HG02623 (cell line): ENCODE data around the gene SLC25A33.
"Not testable (repeated sequence)": the region's sequence is repeated elsewhere in the genome, so short reads cannot be mapped to it uniquely, and the experiment has no call there.

Source experiments
- ATAC-seq: cut with Tn5 transposase; IDR thresholded peaks from one replicate; pipeline ENCODE4 v1.9.1; 2021; ENCODE audit warnings: moderate library complexity; ENCODE audit not compliant: unreplicated experiment

Gene SLC25A33

DNA sequence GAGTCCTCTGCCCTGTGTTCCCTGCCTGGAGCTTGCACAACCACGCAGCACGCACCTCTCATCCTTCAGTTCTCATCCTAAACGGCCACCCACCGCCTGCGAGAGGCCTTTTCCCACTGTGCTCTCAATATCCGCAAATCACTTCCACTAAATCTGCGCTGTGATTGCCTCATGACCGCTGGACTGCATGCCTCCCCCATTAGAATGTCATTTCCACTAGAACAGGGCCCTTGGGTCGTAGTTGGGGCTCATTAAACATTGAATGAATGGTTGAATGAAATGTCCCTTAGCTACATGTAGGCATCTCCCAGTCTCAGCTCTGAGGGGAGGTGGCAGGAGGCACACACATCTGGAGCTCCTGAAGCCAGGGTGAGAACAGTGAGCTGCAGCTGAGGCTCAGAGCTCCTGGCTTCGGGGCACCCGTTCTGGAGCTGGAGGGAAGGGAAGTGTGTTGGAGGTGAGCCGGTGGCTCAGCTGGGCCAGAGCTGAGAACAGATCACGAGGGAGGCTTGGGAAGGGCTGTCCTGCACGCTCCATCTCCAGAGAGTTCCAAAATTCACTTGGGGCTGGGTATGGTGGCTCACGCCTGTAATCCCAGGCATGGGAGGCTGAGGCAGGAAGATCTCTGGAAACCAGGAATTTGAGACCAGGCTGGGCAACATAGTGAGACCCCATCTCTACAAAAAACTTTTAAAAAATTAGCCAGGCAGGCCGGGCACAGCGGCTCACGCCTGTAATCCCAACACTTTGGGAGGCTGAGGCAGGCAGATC is 79.8 kb downstream of the SLC25A33 start:
- no peak for ATAC-seq

DNA sequence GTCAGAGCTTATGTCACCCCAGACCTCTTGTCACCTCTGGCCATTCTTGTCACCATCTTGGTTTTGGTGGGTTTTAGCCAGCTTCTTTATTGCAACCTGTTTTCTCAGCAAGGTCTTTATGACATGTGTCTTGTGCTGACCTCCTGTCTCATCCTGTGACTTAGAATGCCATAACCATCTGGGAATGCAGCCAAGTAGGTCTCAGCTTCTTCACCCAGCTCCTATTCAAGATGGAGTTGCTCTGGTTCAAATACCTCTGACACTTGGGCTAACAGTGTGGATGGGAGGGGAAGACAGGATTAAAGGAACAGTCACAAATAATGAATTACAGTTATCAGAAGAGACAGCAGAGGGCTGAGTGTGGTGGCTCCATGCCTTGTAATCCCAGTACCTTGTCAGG is 81.8 kb downstream of the SLC25A33 start:
- ATAC-seq: no peak

DNA sequence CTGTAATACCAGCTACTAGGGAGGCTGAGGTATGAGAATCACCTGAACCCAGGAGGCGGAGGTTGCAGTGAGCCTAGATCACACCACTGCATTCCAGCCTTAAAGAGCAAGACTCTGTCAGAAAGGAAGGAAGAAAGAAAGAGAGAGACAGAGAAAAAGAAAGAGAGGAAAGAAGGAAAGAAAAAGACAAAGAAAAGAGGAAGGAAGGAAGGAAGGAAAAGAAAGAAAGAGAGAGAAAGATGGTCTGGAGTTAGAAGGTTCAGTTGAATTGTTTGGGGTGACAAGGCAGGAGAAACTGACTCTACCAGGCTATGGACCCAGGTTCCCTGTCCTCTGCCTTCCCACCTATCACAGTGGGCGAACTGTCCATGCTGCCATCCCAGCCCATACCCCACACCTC is 84.8 kb downstream of the SLC25A33 start:
- no peak for ATAC-seq

DNA sequence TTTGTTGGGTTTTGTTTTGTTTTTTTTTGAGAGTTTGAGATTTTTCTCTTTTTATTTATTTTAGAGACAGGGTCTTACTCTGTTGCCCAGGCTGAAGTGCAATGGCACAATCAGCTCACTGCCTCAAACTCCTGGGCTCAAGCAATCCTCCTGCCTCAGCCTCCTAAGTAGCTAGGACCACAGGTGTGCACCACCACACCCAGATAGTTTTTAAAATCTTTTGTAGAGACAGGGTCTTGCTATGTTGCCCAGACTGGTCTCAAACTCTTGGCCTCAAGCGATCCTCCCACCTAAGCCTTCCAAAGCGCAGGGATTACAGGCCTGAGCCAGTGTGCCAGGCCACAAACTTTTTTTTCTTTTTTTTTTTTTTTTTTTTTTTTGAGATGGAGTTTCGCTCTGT is 85.8 kb downstream of the SLC25A33 start:
- ATAC-seq: not testable (repeated sequence)

DNA sequence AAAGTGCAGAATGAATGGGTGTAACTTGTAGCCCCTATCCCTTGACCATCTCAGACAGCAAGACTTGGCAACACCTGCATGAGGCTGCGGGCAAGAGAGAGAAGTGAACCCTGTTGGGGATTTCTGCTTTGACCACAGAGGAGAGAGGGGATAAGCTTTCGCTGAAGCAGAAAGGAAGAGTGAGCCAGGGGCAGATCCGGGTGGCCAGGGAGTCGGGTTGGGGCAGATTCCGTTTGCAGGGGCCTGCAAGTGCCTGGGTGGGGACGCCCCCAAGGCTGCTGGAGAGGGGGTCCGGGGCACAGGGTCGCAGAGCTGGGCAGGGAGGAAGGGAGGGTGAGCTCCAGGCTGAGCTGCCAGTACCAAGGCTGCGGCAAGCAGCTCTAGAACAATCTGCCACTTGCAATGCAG is 86.9 kb downstream of the SLC25A33 start:
- ATAC-seq: no peak

DNA sequence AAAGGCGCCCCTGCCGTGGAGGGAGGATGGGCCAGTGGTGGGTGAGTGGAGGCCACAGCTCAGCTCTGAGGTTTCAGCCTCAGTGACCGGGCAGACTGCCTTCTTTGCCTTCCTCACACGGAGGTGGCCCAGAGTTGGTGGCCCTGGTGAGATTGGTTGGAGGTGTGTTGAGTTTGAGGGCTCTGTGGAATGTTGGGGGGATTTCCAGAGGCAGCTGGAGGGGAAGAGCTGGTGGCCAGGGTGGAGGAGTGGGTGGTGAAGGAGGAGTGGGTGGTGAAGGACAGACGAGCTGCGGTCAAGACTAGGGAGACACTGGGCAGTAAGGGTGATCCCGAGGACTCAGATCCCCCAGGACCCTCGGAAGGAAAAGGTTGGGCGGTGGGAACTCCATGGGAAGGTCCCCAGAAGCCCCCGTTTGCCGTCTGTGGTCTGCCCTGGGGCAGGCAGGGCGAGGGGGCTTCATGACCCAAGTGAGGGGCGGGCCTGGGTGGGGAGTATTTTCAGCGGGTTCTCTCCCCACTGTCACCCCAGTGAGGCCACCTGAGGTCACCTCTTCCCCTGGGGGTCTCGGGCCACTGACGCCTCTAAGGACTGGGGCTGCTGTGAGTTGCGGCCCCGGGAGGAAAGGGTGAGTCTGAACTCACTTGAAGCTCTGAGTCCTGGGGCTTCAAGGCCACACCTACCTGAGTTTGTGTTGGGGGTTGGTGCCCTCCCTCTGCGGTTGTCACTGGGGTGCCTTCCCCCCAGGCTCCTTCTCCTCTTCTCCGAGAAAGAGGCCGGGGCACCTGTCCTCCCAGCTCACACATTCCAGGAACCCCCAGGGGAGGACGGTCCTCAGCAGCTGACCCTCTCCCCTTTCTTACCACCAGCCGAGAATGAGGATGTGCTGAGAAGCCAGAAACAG is 89.5 kb downstream of the SLC25A33 start:
- ATAC-seq: no peak

DNA sequence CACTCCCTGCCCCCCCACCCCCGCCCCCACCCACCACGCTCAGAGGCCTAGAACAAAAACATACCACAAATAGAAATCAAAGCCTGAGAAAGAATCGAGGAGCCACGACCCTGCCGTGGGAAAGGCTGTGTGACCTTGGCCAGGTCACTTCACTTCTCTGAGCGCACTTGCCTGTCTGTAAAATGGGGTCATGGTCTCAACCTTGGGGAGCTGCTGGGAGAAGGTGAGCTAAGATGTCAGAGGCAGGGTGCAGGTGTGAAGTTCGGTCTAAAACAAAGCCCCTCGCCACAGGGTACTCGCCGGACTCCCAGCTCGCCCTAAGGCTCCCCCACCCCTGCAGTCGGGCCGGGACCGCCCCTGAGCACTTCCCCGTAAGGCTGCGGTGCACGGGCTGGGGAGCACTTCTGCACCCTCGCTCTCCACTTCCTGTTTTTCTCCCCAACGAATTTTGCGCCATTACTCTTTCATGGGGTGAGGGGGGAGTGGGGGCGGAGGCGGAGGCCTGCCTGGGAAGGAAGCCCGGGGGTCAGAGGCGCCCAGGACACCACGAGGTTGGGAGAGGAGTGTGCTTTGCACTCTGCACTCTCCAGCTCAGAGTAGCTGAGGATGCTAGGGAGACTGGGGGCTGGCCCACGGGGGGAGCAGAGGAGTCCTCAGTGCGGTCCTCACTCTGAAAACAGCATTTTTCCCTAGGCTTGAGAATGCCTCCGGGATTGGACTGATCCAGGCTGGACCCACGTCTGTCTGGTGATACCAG is 90.4 kb downstream of the SLC25A33 start:
- no peak for ATAC-seq

DNA sequence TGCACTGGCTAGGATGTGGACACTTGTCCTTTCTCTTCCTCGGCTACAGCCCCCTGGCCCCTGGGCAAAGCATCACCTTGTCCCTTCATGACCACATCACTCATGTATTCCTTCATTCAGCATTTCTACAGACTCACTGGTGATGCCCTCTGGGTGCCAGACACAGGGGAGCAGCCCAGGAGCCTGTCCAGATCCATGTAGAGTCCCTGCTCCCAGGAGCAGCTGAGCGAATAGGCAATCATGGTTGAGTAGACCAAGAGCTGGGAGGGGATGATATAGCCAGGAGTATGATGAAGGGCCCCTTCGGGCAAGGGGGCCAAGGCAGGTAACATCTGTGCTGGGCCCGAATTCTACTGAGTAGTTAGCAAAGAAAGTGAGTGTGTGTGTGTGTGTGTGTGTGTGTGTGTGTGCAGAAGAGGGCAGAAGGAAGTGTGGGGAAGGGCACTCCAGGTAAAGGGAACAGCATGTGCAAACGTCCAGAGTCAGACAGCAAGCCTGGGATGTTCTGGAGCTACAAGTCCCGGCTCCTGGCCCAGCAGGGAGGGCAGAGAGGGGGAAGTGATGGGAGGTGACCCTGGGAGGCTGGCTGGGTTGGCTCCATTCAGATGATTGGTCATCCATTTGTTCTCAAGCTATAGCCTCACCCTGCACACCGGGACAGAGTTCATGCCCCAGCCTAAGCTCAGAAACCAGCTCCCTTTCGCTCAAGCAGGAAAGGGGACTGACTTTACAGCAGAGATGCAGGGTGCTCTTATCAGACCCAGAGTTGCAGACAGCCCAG is 91.3 kb downstream of the SLC25A33 start:
- ATAC-seq: no peak

DNA sequence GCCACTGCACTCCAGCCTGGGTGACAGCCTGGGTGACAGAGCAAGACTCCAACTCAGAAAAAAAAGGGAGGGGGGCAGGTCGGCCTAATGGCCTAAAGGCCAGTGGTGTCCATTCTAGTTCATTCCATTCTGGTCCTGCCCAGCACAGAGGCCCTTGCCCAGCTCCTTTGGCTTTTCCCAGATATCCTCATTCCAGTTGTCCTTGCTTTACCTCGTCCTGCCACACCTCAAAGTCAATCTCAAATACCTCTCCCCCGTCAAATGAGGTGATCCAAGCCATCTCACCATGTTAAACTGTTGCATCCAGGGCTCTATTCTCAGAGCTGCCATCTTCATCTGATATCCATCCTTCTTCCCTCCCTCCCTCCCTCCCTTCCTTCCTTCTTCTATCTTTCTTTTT is 92.3 kb downstream of the SLC25A33 start:
- ATAC-seq: no peak

DNA sequence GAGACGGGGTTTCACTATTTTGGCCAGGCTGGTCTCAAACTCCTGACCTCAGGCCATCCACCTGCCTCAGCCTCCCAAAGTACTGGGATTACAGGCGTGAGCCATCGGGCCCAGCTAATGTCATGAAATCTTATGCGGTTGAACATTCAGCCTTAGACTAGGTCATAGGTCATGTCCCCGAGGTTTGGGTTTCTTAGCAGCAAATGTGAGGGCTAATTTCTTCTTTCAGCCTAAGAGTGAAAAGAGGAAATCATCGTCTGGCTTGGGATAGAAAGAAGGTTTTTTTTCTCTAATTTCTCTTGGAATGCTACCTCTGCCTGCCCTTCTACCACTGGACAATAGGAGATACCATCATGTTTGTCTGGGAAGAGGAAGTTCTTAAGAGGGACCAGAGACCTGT is 94.2 kb downstream of the SLC25A33 start:
- no peak for ATAC-seq

DNA sequence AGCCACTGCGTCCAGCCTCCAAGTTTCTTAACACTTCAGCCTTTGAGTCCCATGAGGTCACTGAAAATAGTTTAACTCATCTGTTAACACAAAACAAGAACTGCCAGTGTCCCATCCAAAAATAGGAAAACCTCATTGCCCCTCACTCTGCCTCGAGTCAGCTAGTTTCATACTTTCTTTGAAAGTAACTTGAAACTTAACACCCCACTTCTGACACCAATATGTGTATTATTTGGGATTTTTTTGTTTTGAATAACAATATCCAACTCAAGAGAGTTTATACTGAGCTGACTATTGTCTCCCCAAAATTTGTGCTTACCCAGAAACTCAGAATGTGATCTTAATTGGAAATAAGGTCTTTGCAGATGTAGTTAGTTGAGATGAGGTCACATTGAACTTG is 95.3 kb downstream of the SLC25A33 start:
- ATAC-seq: no peak
